Peyer's patch (tissue), 4 donors: ENCODE data around the gene PLXDC1. TPM values are rescaled to one million over a fixed set of nuclear protein-coding genes. Genes with fewer than 3 reads are reported as not detected.

ENCODE experiments used
- DNase-seq, 3 donors: peaks; one replicate each; pipeline ENCODE4 v3.0.0-alpha.2; 2017 to 2019
- H3K27ac ChIP-seq, 4 donors: fragments of 200-600 bp; sonication (generic); one replicate each; pipeline ENCODE4 v1.5.1; 2016 to 2019
- H3K27me3 ChIP-seq, 2 donors: fragments of 200-600 bp; sonication (generic); one replicate each; pipeline ENCODE4 v1.5.1; 2019
- H3K36me3 ChIP-seq, 3 donors: fragments of 200-600 bp; sonication (generic); one replicate each; pipeline ENCODE4 v1.5.1; 2016 to 2019
- H3K4me1 ChIP-seq, 4 donors: fragments of 200-600 bp; sonication (generic); one replicate each; pipeline ENCODE4 v1.5.1; 2016 to 2019
- H3K4me3 ChIP-seq, 4 donors: fragments of 200-600 bp; sonication (generic); 1 replicate in 3 of 4; 2 replicates in 1 of 4; pipeline ENCODE4 v1.5.1; 2016 to 2019; ENCODE audit warnings: mild to moderate bottlenecking in 1 of 4
- H3K9me3 ChIP-seq, 4 donors: fragments of 200-600 bp; sonication (generic); one replicate each; pipeline ENCODE4 v1.5.1; 2016 to 2019; ENCODE audit warnings: mild to moderate bottlenecking in 1 of 4
- POLR2A ChIP-seq, 2 donors: fragments of 450-650 bp; IDR thresholded peaks; one replicate each; pipeline ENCODE4 v1.5.1; 2017; ENCODE audit warnings: antibody characterized with exemption in 2 of 2, mild to moderate bottlenecking in 2 of 2, moderate library complexity in 2 of 2
- total RNA-seq, 4 donors: library from RNA; depleted of rRNA; stranded (reverse); fragments of >200 nt; gene quantifications; one replicate each; pipeline ENCODE4 v1.1.0, GENCODE V29; 2016
- TF ChIP-seq, protein P1 (sequence below), 6 experiments: fragments of 450-650 bp in 4 of 6; fragments of 200-600 bp in 2 of 6; sonication (generic) in 1 of 6; IDR thresholded peaks; one replicate each; pipeline ENCODE4 v1.5.1; 2017 to 2019; ENCODE audit warnings: antibody characterized with exemption in 6 of 6, mild to moderate bottlenecking in 3 of 6, moderate library complexity in 1 of 6

PLXDC1 gene
- total RNA-seq, 4 donors from 2014 or later = 14.5 to 34.7 (median 18.2) TPM

DNA sequence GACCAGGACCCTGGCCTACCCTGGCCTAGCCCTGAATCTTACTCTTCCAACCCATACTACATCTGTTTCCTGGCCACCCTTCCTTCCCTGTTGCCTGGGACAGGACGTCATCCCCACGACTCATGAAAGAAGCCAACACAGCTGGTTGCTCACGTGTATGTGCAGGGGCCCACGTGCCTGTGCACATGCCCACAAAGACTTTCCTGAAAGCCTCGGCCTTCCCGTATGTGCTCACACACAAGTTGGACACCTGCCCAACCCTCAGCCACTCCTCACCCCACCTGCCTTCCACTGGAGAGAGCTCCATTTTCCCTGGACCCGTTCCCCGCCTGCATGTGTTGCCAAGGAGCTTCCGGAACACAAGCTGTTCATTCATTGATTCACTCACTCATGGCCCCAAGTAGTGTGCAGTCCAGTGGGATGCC lies 7.0 kb downstream of the PLXDC1 start:
- DNase-seq = peak in 2 of 3 donors; percentile 62 to 74
- H3K4me3 ChIP-seq = no peak overlapping the region
- no peaks in the 10 kb centered on the region for H3K36me3 ChIP-seq
- H3K9me3 ChIP-seq = no peaks in the 10 kb centered on the region
- no peaks in the 10 kb centered on the region for H3K27me3 ChIP-seq
- peaks cover 0 to 4% (median 0%) of the 10 kb centered on the region in 4 donors for H3K4me1 ChIP-seq
- H3K27ac ChIP-seq = peak overlapping the region; percentile 6 to 69 (median 44)
- TF ChIP-seq, protein P1, sequence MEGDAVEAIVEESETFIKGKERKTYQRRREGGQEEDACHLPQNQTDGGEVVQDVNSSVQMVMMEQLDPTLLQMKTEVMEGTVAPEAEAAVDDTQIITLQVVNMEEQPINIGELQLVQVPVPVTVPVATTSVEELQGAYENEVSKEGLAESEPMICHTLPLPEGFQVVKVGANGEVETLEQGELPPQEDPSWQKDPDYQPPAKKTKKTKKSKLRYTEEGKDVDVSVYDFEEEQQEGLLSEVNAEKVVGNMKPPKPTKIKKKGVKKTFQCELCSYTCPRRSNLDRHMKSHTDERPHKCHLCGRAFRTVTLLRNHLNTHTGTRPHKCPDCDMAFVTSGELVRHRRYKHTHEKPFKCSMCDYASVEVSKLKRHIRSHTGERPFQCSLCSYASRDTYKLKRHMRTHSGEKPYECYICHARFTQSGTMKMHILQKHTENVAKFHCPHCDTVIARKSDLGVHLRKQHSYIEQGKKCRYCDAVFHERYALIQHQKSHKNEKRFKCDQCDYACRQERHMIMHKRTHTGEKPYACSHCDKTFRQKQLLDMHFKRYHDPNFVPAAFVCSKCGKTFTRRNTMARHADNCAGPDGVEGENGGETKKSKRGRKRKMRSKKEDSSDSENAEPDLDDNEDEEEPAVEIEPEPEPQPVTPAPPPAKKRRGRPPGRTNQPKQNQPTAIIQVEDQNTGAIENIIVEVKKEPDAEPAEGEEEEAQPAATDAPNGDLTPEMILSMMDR (IDR thresholded peaks at IDR 0.05) = no peak
- TF ChIP-seq POLR2A (IDR thresholded peaks at IDR 0.05) = no peak

DNA sequence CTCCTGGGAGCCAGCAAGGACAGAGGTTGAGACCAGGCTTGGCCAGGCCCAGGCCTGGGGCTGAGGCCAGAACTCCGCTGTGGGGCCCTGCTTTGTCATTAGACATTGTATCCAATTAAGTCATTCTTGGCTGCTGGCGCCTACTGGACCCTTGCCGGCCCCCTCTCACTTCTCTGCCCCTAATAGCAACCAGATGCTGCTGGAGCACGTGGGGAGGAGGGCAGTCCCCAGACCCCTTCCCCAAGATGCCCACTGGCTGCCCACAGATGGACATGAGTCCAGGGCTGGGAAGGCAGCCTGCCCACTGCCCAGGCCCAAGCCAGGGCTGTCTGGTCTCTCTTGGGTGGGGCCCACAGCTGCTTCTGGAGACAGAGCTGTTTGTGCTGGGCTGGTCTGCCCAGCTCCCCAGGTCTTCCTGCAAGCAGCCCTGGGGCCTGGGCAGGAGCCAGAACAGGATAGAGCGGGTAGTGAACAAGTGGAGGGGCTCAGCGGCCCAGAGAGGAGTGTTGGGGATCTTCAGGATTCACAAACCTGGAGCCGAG lies 7.8 kb downstream of the PLXDC1 start:
- DNase-seq = no peak
- H3K9me3 ChIP-seq = no peaks in the 10 kb centered on the region
- H3K36me3 ChIP-seq = no peaks in the 10 kb centered on the region
- no peak overlapping the region for H3K4me3 ChIP-seq
- no peaks in the 10 kb centered on the region for H3K27me3 ChIP-seq
- peaks cover 0 to 4% (median 0%) of the 10 kb centered on the region in 4 donors for H3K4me1 ChIP-seq
- H3K27ac ChIP-seq = peak overlapping the region; percentile 6 to 69 (median 44)
- TF ChIP-seq POLR2A (IDR thresholded peaks at IDR 0.05) = no peak
- TF ChIP-seq, protein P1 (IDR thresholded peaks at IDR 0.05) = no peak

DNA sequence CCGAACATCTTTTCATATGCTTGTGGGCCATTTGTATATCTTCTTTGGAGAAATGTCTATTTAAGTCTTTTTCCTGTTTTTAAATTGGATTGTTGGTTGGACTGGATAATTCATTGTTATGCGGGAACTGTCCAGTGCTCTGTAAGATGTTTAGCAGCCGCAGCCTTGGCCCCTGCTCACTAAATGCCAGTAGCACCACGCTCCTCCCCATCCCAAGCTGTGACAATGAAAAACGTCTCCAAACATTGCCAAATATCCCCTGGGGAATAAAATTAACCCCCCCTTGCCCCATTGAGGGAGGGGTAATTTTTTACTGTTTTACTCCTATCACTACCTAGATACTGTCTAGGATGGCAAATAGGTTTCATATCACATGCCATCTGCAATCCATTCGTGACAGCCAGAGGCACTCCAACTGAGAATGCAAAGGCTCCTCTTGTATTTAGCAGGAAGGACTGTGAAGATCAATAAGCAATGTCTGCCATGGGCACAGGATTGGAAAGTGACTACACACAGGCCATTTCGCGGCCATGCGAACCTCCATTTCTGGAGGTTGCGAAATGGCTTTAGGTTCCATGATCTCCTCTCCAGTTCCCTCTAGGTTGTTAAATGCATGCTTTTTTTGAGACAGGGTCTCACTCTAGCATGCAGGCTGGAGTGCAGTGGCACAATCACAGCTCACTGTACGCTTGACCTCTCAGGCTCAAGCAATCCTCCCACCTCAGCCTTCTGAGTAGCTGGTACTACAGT lies 9.3 kb downstream of the PLXDC1 start:
- no peak for DNase-seq
- H3K27me3 ChIP-seq = no peaks in the 10 kb centered on the region
- H3K4me1 ChIP-seq = peaks cover 0 to 4% (median 0%) of the 10 kb centered on the region in 4 donors
- no peaks in the 10 kb centered on the region for H3K36me3 ChIP-seq
- H3K9me3 ChIP-seq = no peaks in the 10 kb centered on the region
- H3K4me3 ChIP-seq = no peak overlapping the region
- TF ChIP-seq, protein P1 (IDR thresholded peaks at IDR 0.05) = no peak
- TF ChIP-seq POLR2A (IDR thresholded peaks at IDR 0.05) = no peak
- H3K27ac ChIP-seq = no peak overlapping the region

DNA sequence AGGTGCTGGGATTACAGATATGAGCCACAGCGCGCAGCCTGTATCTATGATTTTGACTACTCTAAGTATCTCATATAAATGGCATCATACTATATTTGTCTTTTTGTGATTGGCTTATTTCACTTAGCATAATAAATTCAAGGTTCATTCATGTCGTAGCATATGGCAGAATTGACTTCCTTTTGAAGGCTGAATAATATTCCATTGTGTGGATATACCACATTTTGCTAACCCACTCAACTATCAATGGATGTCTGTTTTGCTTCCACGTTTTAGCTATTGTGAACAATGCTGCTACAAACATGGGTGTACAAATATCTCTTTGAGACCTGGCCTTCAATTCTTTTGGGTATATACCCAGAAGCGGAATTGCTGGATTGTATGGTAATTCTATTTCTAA lies 10.1 kb downstream of the PLXDC1 start:
- no peaks in the 10 kb centered on the region for H3K36me3 ChIP-seq
- DNase-seq = no peak
- no peaks in the 10 kb centered on the region for H3K9me3 ChIP-seq
- peaks cover 0 to 4% (median 0%) of the 10 kb centered on the region in 4 donors for H3K4me1 ChIP-seq
- no peak overlapping the region for H3K27ac ChIP-seq
- no peaks in the 10 kb centered on the region for H3K27me3 ChIP-seq
- H3K4me3 ChIP-seq = no peak overlapping the region
- no peak for TF ChIP-seq POLR2A (IDR thresholded peaks at IDR 0.05)
- TF ChIP-seq, protein P1 (IDR thresholded peaks at IDR 0.05) = no peak

DNA sequence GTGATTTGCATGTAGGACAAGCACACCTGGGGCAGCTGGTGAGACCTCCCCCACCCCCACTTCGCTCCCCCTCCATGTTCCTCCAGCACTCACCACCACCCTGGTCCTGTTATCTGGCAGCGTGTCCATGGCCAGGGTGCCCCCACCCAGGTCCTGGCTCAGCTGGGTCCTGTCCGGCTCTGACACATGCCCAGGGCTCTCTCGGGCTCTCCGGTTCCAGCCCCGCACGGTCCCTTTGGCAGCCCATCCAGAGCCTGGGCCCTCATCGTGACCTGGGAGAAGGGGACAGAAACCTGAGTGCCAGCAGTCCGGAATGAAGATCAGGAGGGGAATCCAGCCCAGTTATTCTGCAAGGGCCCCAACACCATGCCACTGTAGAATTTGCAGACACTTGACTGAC lies 11.9 kb downstream of the PLXDC1 start:
- no peak for DNase-seq
- Histone ChIP-seq H3K9me3 (no peaks in the 10 kb centered on the region), H3K27ac (no peak overlapping the region), H3K36me3 (no peaks in the 10 kb centered on the region), H3K27me3 (no peaks in the 10 kb centered on the region), H3K4me3 (no peak overlapping the region), H3K4me1 (peaks cover 0 to 4% (median 0%) of the 10 kb centered on the region in 4 donors)
- TF ChIP-seq, protein P1 (IDR thresholded peaks at IDR 0.05) = no peak
